ENCODE measurements around the gene TPM1.

TPM1 gene

GRCh38 chr15:63076714-63077046, 34.1 kb downstream of the TPM1 start:
- no peak for TF ChIP-seq POLR2AphosphoS5 (IDR thresholded peaks at IDR 0.05; ENCODE audit: low read depth, low read length)
- no peak for TF ChIP-seq SIN3A (IDR thresholded peaks at IDR 0.05; ENCODE audit: borderline replicate concordance, insufficient read depth, low read length)
- no peak for TF ChIP-seq REST (IDR thresholded peaks at IDR 0.05; ENCODE audit: insufficient read depth in 1 of 2, low read depth in 2 of 2, low read length in 2 of 2)
- TF ChIP-seq FOXP2 (optimal IDR thresholded peaks at IDR 0.05; ENCODE audit: borderline replicate concordance, extremely low read depth, extremely low read length, insufficient read depth), result no peak
- no peak for TF ChIP-seq TAF1 (IDR thresholded peaks at IDR 0.05; ENCODE audit: borderline replicate concordance, insufficient read depth, low read length)

- TF ChIP-seq FOXP2 (optimal IDR thresholded peaks at IDR 0.05; ENCODE audit: borderline replicate concordance, extremely low read depth, extremely low read length, insufficient read depth), result no peak
- no peak for TF ChIP-seq POLR2AphosphoS5 (IDR thresholded peaks at IDR 0.05; ENCODE audit: low read depth, low read length)
- TF ChIP-seq TAF1 (IDR thresholded peaks at IDR 0.05; ENCODE audit: borderline replicate concordance, insufficient read depth, low read length), result no peak
- TF ChIP-seq SIN3A (IDR thresholded peaks at IDR 0.05; ENCODE audit: borderline replicate concordance, insufficient read depth, low read length), result no peak
- TF ChIP-seq REST (IDR thresholded peaks at IDR 0.05; ENCODE audit: insufficient read depth in 1 of 2, low read depth in 2 of 2, low read length in 2 of 2), result no peak
These were observed 35.4 kb downstream of the TPM1 start for GRCh38 chr15:63077952-63078351.

GRCh38 chr15:63079947-63080626, 37.5 kb downstream of the TPM1 start:
- TF ChIP-seq SIN3A (IDR thresholded peaks at IDR 0.05; ENCODE audit: borderline replicate concordance, insufficient read depth, low read length) (no peak), REST (IDR thresholded peaks at IDR 0.05; ENCODE audit: insufficient read depth in 1 of 2, low read depth in 2 of 2, low read length in 2 of 2) (no peak), FOXP2 (optimal IDR thresholded peaks at IDR 0.05; ENCODE audit: borderline replicate concordance, extremely low read depth, extremely low read length, insufficient read depth) (no peak), TAF1 (IDR thresholded peaks at IDR 0.05; ENCODE audit: borderline replicate concordance, insufficient read depth, low read length) (no peak), POLR2AphosphoS5 (IDR thresholded peaks at IDR 0.05; ENCODE audit: low read depth, low read length) (no peak)

GRCh38 chr15:63080634-63081250, 38.2 kb downstream of the TPM1 start:
- TF ChIP-seq FOXP2 (optimal IDR thresholded peaks at IDR 0.05; ENCODE audit: borderline replicate concordance, extremely low read depth, extremely low read length, insufficient read depth) (no peak), POLR2AphosphoS5 (IDR thresholded peaks at IDR 0.05; ENCODE audit: low read depth, low read length) (no peak), REST (IDR thresholded peaks at IDR 0.05; ENCODE audit: insufficient read depth in 1 of 2, low read depth in 2 of 2, low read length in 2 of 2) (no peak), TAF1 (IDR thresholded peaks at IDR 0.05; ENCODE audit: borderline replicate concordance, insufficient read depth, low read length) (no peak), SIN3A (IDR thresholded peaks at IDR 0.05; ENCODE audit: borderline replicate concordance, insufficient read depth, low read length) (no peak)

All from PFSK-1 (cell line).